Esophagus squamous epithelium (tissue), 5 donors: ENCODE results near the gene ST3GAL2. TPM values are rescaled to one million over a fixed set of nuclear protein-coding genes. Genes with fewer than 3 reads are reported as not detected.

Source experiments
- DNase-seq: peaks from one replicate; lab custom pipeline; 2025; lab: John Stamatoyannopoulos, UW
- H3K27ac ChIP-seq, 4 donors: fragments of 200-600 bp; sonication (generic); one replicate each; pipeline ENCODE4 v1.5.1; 2016 to 2019; ENCODE audit warnings: mild to moderate bottlenecking in 1 of 4
- H3K27me3 ChIP-seq, 4 donors: fragments of 200-600 bp; sonication (generic); 1 replicate in 3 of 4; 2 replicates in 1 of 4; pipeline versions ENCODE4 v1.5.1 to v1.6.0; 2017 to 2021; ENCODE audit warnings: antibody characterized with exemption in 1 of 4
- H3K36me3 ChIP-seq, 3 donors: fragments of 200-600 bp; sonication (generic); one replicate each; pipeline ENCODE4 v1.5.1; 2016 to 2019
- H3K4me1 ChIP-seq, 3 donors: fragments of 200-600 bp; sonication (generic); one replicate each; pipeline ENCODE4 v1.5.1; 2017 to 2019
- H3K4me3 ChIP-seq, 4 donors: fragments of 200-600 bp; sonication (generic); 1 replicate in 3 of 4; 2 replicates in 1 of 4; pipeline ENCODE4 v1.5.1; 2016 to 2019; ENCODE audit warnings: mild to moderate bottlenecking in 2 of 4, moderate library complexity in 1 of 4
- H3K9me3 ChIP-seq, 3 donors: fragments of 200-600 bp; sonication (generic); one replicate each; pipeline ENCODE4 v1.5.1; 2016 to 2019
- POLR2A ChIP-seq, 4 donors: fragments of 450-650 bp; IDR thresholded peaks; one replicate each; pipeline ENCODE4 v1.6.1; 2017; ENCODE audit warnings: antibody characterized with exemption in 4 of 4, mild to moderate bottlenecking in 4 of 4, moderate library complexity in 3 of 4
- WGBS, 2 donors: methylation state at CpG; one replicate each; pipeline ENCODE4 v1.1.5; 2018; 5-methylcytosine and 5-hydroxymethylcytosine counted together
- intact Hi-C: fragments of 100-400 bp; cut with DNase I; formaldehyde crosslinking; loops from one replicate; pipeline ENCODE4 v1.15.0; 2022
- total RNA-seq, 4 donors: library from RNA; depleted of rRNA; stranded (reverse); fragments of >200 nt; gene quantifications; one replicate each; pipeline ENCODE4 v1.1.0, GENCODE V29; 2016
- TF ChIP-seq, protein P1 (sequence below), 6 experiments: fragments of 450-650 bp in 4 of 6; fragments of 200-600 bp in 2 of 6; sonication (generic) in 2 of 6; IDR thresholded peaks; one replicate each; pipeline ENCODE4 v1.5.1; 2016 to 2019; ENCODE audit warnings: antibody characterized with exemption in 6 of 6, mild to moderate bottlenecking in 4 of 6, moderate library complexity in 4 of 6
- donor health status: DM: yes; HTN: yes; CAD: no.

Gene ST3GAL2
- total RNA-seq, 4 donors from 2014 or later: 0.80 to 6.5 (median 3.0) TPM

DNA sequence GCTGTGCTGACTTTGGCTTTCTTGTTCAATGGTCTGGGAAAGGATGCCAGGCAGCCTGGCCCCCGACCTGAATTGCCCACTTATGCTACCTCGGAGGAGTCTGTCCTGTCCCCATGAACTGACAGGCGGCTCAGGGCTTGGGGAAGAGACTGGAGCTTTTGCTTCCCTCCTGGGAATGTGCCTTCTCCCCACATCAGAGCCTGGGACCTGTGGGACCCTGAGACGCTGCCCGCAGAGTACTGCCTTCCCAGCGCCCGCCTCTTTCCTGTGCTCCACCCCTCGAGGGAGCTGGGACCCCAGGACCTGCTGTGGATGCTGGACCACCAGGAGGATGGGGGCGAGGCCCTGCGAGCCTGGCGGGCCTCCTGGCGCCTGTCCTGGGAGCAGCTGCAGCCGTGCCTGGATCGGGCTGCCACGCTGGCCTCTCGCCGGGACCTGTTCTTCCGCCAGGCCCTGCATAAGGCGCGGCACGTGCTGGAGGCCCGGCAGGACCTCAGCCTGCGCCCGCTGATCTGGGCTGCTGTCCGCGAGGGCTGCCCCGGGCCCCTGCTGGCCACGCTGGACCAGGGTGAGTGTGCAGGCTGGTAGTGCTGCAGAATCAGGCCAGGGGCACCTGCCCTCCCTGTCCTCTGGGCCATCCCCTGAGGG is 34.0 kb upstream of the ST3GAL2 start:
- Histone ChIP-seq H3K4me3 (no peak overlapping the region), H3K9me3 (no peaks in the 10 kb centered on the region), H3K36me3 (peaks cover 0 to 74% (median 4%) of the 10 kb centered on the region in 3 donors), H3K27me3 (no peaks in the 10 kb centered on the region), H3K4me1 (peaks cover 4 to 22% (median 11%) of the 10 kb centered on the region in 3 donors), H3K27ac (no peak overlapping the region)
- TF ChIP-seq, protein P1, sequence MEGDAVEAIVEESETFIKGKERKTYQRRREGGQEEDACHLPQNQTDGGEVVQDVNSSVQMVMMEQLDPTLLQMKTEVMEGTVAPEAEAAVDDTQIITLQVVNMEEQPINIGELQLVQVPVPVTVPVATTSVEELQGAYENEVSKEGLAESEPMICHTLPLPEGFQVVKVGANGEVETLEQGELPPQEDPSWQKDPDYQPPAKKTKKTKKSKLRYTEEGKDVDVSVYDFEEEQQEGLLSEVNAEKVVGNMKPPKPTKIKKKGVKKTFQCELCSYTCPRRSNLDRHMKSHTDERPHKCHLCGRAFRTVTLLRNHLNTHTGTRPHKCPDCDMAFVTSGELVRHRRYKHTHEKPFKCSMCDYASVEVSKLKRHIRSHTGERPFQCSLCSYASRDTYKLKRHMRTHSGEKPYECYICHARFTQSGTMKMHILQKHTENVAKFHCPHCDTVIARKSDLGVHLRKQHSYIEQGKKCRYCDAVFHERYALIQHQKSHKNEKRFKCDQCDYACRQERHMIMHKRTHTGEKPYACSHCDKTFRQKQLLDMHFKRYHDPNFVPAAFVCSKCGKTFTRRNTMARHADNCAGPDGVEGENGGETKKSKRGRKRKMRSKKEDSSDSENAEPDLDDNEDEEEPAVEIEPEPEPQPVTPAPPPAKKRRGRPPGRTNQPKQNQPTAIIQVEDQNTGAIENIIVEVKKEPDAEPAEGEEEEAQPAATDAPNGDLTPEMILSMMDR (IDR thresholded peaks at IDR 0.05): no peak
- no peak for TF ChIP-seq POLR2A (IDR thresholded peaks at IDR 0.05)
- intact Hi-C loops: no loop called here
- DNase-seq: no peak
- WGBS, 2 donors: no CpG with 5 or more reads among the region's 28 CpGs

DNA sequence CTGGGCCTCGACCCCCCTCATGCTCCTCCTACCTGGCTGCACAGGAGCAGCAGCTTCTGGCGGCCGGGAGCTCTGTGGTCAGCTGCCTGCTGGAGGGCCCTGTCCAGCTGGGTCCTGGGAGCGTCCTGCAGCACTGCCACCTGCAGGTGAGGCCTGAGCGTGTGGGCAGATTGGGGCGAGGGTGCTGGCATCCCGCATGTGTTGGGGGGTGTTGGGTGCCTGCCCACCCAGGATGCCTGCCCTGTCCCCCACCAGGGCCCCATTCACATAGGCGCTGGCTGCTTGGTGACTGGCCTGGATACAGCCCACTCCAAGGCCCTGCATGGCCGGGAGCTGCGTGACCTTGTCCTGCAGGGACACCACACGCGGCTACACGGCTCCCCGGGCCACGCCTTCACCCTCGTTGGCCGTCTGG is 32.0 kb upstream of the ST3GAL2 start:
- peaks cover 0 to 86% (median 8%) of the 10 kb centered on the region in 3 donors for H3K36me3 ChIP-seq
- no CpG with 5 or more reads among the region's 17 CpGs for WGBS, 2 donors
- H3K4me3 ChIP-seq: no peak overlapping the region
- intact Hi-C loops: no loop called here
- TF ChIP-seq, protein P1 (IDR thresholded peaks at IDR 0.05): peak in 3 of 6 experiments; percentile 13 to 36 (median 17)
- no peak for TF ChIP-seq POLR2A (IDR thresholded peaks at IDR 0.05)
- no peak for DNase-seq
- no peak overlapping the region for H3K27ac ChIP-seq
- peaks cover 0 to 11% (median 5%) of the 10 kb centered on the region in 3 donors for H3K4me1 ChIP-seq
- no peaks in the 10 kb centered on the region for H3K27me3 ChIP-seq
- H3K9me3 ChIP-seq: no peaks in the 10 kb centered on the region

DNA sequence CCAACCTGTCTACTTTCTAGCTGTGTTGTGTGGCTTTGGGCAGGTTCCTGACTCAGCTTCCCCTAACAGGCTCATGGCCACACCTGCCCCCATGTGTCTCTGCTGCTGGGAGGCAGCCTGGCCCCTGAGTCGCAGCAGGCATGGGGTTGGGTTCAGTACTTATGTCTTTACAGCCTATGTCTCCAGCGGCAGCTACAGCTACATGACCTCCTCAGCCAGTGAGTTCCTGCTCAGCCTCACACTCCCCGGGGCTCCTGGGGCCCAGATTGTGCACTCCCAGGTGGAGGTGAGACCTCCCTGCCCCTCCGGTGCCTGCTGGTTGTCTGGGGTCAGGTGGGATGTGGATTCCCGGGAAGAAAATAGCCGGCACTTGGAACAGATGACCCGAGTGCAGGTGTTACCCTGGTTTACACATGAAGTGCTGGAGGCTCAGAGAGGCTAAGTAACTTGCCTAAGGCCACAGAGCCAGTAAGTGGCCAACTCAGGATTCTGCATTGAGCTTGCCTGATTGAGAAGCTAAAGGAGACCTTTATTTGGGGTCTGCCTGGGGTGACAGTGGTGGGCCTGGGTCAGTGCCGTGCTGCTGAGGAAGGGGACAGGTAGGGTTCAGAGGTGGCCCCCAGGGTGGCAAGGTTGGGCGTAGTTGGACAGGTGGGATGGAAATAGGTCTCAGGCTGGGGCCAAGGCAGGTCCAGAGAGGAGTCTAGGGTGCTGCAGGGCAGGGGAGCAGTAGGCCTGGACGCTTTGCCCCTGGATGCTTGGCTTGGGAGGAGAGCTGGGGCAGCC is 31.4 kb upstream of the ST3GAL2 start:
- H3K9me3 ChIP-seq: no peaks in the 10 kb centered on the region
- H3K4me3 ChIP-seq: no peak overlapping the region
- no peak for TF ChIP-seq POLR2A (IDR thresholded peaks at IDR 0.05)
- TF ChIP-seq, protein P1 (IDR thresholded peaks at IDR 0.05): no peak
- WGBS, 2 donors: 80 to 90% methylated on average over 3 to 6 of the region's 10 CpGs
- no peaks in the 10 kb centered on the region for H3K27me3 ChIP-seq
- peaks cover 0 to 86% (median 8%) of the 10 kb centered on the region in 3 donors for H3K36me3 ChIP-seq
- H3K27ac ChIP-seq: no peak overlapping the region
- intact Hi-C loops: no loop called here
- DNase-seq: no peak
- H3K4me1 ChIP-seq: peaks cover 0 to 5% (median 4%) of the 10 kb centered on the region in 3 donors

DNA sequence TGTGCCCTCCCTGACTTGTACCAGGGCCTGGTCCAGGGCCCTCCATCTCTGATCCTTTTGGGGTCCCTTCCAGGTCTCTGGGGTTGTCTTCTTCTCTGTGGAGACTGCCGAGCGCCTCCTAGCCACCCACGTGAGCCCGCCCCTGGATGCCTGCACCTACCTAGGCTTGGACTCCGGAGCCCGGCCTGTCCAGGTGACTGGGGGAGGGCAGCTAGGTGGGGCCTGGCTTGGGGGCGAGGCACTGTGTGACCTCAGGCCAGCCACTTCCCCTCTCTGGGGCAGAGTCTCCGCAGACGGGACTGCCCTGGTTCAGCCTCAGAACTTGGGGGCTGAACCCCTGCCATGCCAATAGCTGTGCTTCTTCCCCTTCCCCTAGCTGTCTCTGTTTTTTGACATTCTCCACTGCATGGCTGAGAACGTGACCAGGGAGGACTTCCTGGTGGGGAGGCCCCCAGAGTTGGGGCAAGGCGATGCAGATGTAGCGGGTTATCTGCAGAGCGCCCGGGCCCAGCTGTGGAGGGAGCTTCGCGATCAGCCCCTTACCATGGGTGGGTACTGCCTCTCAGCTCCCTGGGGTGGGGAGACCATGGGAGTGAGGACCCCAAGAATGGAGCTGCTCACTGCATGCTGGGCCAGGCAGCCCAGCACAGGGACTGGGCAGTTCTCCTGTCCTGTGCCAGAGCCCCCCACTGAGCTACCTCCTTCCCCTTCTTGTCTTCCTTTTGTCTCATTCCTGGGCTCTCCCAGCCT is 30.1 kb upstream of the ST3GAL2 start:
- WGBS, 2 donors: 98 to 100% methylated on average over 6 of the region's 16 CpGs
- H3K27ac ChIP-seq: no peak overlapping the region
- H3K4me1 ChIP-seq: no peaks in the 10 kb centered on the region
- H3K36me3 ChIP-seq: peaks cover 0 to 86% (median 12%) of the 10 kb centered on the region in 3 donors
- H3K4me3 ChIP-seq: no peak overlapping the region
- DNase-seq: no peak
- TF ChIP-seq, protein P1 (IDR thresholded peaks at IDR 0.05): no peak
- no peak for TF ChIP-seq POLR2A (IDR thresholded peaks at IDR 0.05)
- intact Hi-C loops: no loop called here
- H3K27me3 ChIP-seq: no peaks in the 10 kb centered on the region
- H3K9me3 ChIP-seq: no peaks in the 10 kb centered on the region
